ENCODE results near the gene ASCC1. TPM values are rescaled to one million over a fixed set of nuclear protein-coding genes. Genes with fewer than 3 reads are reported as not detected.

Gene ASCC1
- total RNA-seq, 1 experiment from 2014 or later, result 15.7 TPM

GRCh38 chr10:72201293-72201692 lies 14.8 kb downstream of the ASCC1 start:
- Histone ChIP-seq H3K4me3 (ENCODE audit: low read length) (no peak overlapping the region), H3K4me1 (ENCODE audit: insufficient read depth, low read length) (no peaks in the 10 kb centered on the region), H3K4me2 (ENCODE audit: low read length) (no peak overlapping the region), H3K36me3 (ENCODE audit: low read depth, low read length) (no peaks in the 10 kb centered on the region), H3K9ac (ENCODE audit: low read length) (no peak overlapping the region), H3K27me3 (ENCODE audit: low read length) (no peaks in the 10 kb centered on the region), H3K27ac (ENCODE audit: low read length) (no peak overlapping the region), H4K20me1 (ENCODE audit: low read length) (no peaks in the 10 kb centered on the region), H3F3A (ENCODE audit: low read length, unreplicated experiment) (no peaks in the 10 kb centered on the region), H3K79me2 (ENCODE audit: low read length) (no peaks in the 10 kb centered on the region), H2AFZ (ENCODE audit: low read length) (no peak overlapping the region), H3K9me3 (ENCODE audit: low read length) (no peaks in the 10 kb centered on the region), H3K9me2 (replicated peaks; ENCODE audit: low read length) (no peaks in the 10 kb centered on the region)
- intact Hi-C loops (cut with micrococcal nuclease), result no loop called here
- TF ChIP-seq EZH2 (IDR thresholded peaks at IDR 0.05; ENCODE audit: low read length, unreplicated experiment) (no peak), CTCF (conservative IDR thresholded peaks at IDR 0.05; ENCODE audit: low read depth, low read length) (no peak), EZH2phosphoT487 (IDR thresholded peaks at IDR 0.05; ENCODE audit: borderline replicate concordance, low read length) (no peak)
- DNase-seq (no peak), ATAC-seq (no peak)
- CTCF ChIA-PET, result no interaction called here
- no TSS peak for BruUV-seq (replicated peaks)
- POLR2A ChIA-PET (ENCODE audit: unreplicated experiment), result no interaction called here

GRCh38 chr10:72200883-72201282 lies 15.2 kb downstream of the ASCC1 start:
- no peak overlapping the region for H3K9ac ChIP-seq (ENCODE audit: low read length)
- no peak overlapping the region for H2AFZ ChIP-seq (ENCODE audit: low read length)
- no peaks in the 10 kb centered on the region for H3K9me2 ChIP-seq (replicated peaks; ENCODE audit: low read length)
- no peaks in the 10 kb centered on the region for H4K20me1 ChIP-seq (ENCODE audit: low read length)
- H3F3A ChIP-seq (ENCODE audit: low read length, unreplicated experiment), result no peaks in the 10 kb centered on the region
- no peak overlapping the region for H3K4me2 ChIP-seq (ENCODE audit: low read length)
- H3K79me2 ChIP-seq (ENCODE audit: low read length), result no peaks in the 10 kb centered on the region
- TF ChIP-seq CTCF (conservative IDR thresholded peaks at IDR 0.05; ENCODE audit: low read depth, low read length) (no peak), EZH2phosphoT487 (IDR thresholded peaks at IDR 0.05; ENCODE audit: borderline replicate concordance, low read length) (no peak), EZH2 (IDR thresholded peaks at IDR 0.05; ENCODE audit: low read length, unreplicated experiment) (no peak)
- intact Hi-C loops (cut with micrococcal nuclease), result no loop called here
- H3K27me3 ChIP-seq (ENCODE audit: low read length), result no peaks in the 10 kb centered on the region
- DNase-seq, result no peak
- no peaks in the 10 kb centered on the region for H3K4me1 ChIP-seq (ENCODE audit: insufficient read depth, low read length)
- H3K9me3 ChIP-seq (ENCODE audit: low read length), result no peaks in the 10 kb centered on the region
- no TSS peak for BruUV-seq (replicated peaks)
- POLR2A ChIA-PET (ENCODE audit: unreplicated experiment), result no interaction called here
- no peak overlapping the region for H3K27ac ChIP-seq (ENCODE audit: low read length)
- CTCF ChIA-PET, result no interaction called here
- H3K36me3 ChIP-seq (ENCODE audit: low read depth, low read length), result no peaks in the 10 kb centered on the region
- no peak for ATAC-seq
- H3K4me3 ChIP-seq (ENCODE audit: low read length), result no peak overlapping the region

- intact Hi-C loops (cut with micrococcal nuclease), result no loop called here
- no peak overlapping the region for H3K9ac ChIP-seq (ENCODE audit: low read length)
- H3F3A ChIP-seq (ENCODE audit: low read length, unreplicated experiment), result no peaks in the 10 kb centered on the region
- TF ChIP-seq CTCF (conservative IDR thresholded peaks at IDR 0.05; ENCODE audit: low read depth, low read length) (no peak), EZH2 (IDR thresholded peaks at IDR 0.05; ENCODE audit: low read length, unreplicated experiment) (no peak), EZH2phosphoT487 (IDR thresholded peaks at IDR 0.05; ENCODE audit: borderline replicate concordance, low read length) (no peak)
- H3K4me1 ChIP-seq (ENCODE audit: insufficient read depth, low read length), result no peaks in the 10 kb centered on the region
- H3K9me3 ChIP-seq (ENCODE audit: low read length), result no peaks in the 10 kb centered on the region
- H3K79me2 ChIP-seq (ENCODE audit: low read length), result no peaks in the 10 kb centered on the region
- H3K36me3 ChIP-seq (ENCODE audit: low read depth, low read length), result no peaks in the 10 kb centered on the region
- no peak for ATAC-seq
- no peak overlapping the region for H3K27ac ChIP-seq (ENCODE audit: low read length)
- H3K9me2 ChIP-seq (replicated peaks; ENCODE audit: low read length), result no peaks in the 10 kb centered on the region
- POLR2A ChIA-PET (ENCODE audit: unreplicated experiment), result no interaction called here
- H4K20me1 ChIP-seq (ENCODE audit: low read length), result no peaks in the 10 kb centered on the region
- H3K4me2 ChIP-seq (ENCODE audit: low read length), result no peak overlapping the region
- no peaks in the 10 kb centered on the region for H3K27me3 ChIP-seq (ENCODE audit: low read length)
- DNase-seq, result no peak
- CTCF ChIA-PET, result no interaction called here
- H2AFZ ChIP-seq (ENCODE audit: low read length), result no peak overlapping the region
- no TSS peak for BruUV-seq (replicated peaks)
- no peak overlapping the region for H3K4me3 ChIP-seq (ENCODE audit: low read length)
These were observed 21.1 kb downstream of the ASCC1 start for GRCh38 chr10:72194949-72195348.

All from PC-3 (cell line).